Measurements from ENCODE around the gene C1RL.

- no peak for TF ChIP-seq CTCF (conservative IDR thresholded peaks at IDR 0.05; ENCODE audit: low read length)
- no peak for TF ChIP-seq EZH2phosphoT487 (IDR thresholded peaks at IDR 0.05; ENCODE audit: borderline replicate concordance, low read depth, low read length)
These were observed 43.8 kb upstream of the C1RL start for GRCh38 chr12:7152818-7153217.
